GM12801 (cell line): ENCODE data around the gene SCYL1.

Experiments used
- CTCF ChIP-seq: IDR thresholded peaks from one replicate; pipeline ENCODE4 v1.5.1; 2011; ENCODE audit warnings: control low read depth; ENCODE audit not compliant: insufficient read length; ENCODE audit errors: extremely low read depth

The SCYL1 gene

GRCh38 chr11:65505466-65506289, 19.2 kb upstream of the SCYL1 start:
- no peak for TF ChIP-seq CTCF

GRCh38 chr11:65506290-65506771, 18.6 kb upstream of the SCYL1 start:
- TF ChIP-seq CTCF = no peak

GRCh38 chr11:65506772-65507505, 17.9 kb upstream of the SCYL1 start:
- TF ChIP-seq CTCF = no peak

GRCh38 chr11:65516135-65516968, 8.5 kb upstream of the SCYL1 start:
- no peak for TF ChIP-seq CTCF

GRCh38 chr11:65524014-65524740, 706 bp upstream of the SCYL1 start:
- no peak for TF ChIP-seq CTCF

GRCh38 chr11:65525546-65526480, 930 bp downstream of the SCYL1 start:
- no peak for TF ChIP-seq CTCF
